ENCODE results near the gene RELL1. TPM values are rescaled to one million over a fixed set of nuclear protein-coding genes. Genes with fewer than 3 reads are reported as not detected.

RELL1 gene
- polyA plus RNA-seq, 1 of the 3 experiments (the other 2 are of a cell fraction), result 4.5 TPM

DNA sequence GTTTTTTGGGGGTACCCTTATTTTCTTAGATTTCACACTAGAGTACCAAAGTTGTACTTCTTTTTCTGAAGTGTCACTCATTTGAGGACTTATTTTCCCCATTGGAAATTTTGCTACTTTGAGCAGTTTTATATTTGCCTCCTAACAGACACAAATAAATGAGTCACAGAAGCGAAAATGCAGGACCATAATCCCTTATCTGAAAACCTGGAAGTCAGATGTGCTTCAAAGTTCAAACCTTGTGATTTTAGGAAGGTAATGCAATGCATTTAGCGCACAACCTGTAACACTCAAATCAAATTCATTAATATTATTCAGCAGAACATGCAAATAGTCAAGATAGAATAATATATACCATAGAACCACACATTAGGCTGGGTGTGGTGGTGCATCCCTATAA, 6.9 kb downstream of the RELL1 start:
- Histone ChIP-seq H3F3A (replicated peaks; ENCODE audit: insufficient read depth) (no peaks in the 10 kb centered on the region), H3K27ac (ENCODE audit: low read depth in 2 of 2, low read length in 1 of 2) (no peak overlapping the region), H4K20me1 (ENCODE audit: insufficient read depth) (no peaks in the 10 kb centered on the region), H3K4me1 (ENCODE audit: control insufficient read depth in 1 of 2, insufficient read depth in 2 of 2, low read depth in 1 of 2, low read length in 1 of 2) (peaks cover 3 to 15% of the 10 kb centered on the region in 2 experiments; a peak in 2 of 4 replicates), H3K4me3 (ENCODE audit: low read depth in 2 of 2, low read length in 1 of 2) (no peak overlapping the region), H3K36me3 (replicated peaks in 1 of 2; ENCODE audit: control insufficient read depth in 1 of 2, insufficient read depth in 2 of 2, low read length in 1 of 2) (no peaks in the 10 kb centered on the region), H3K79me2 (ENCODE audit: insufficient read depth) (peaks cover 67% of the 10 kb centered on the region), H2AFZ (ENCODE audit: low read depth) (no peak overlapping the region), H3K27me3 (ENCODE audit: insufficient read depth) (no peaks in the 10 kb centered on the region), H3K4me2 (no peak overlapping the region), H3K9ac (no peak overlapping the region), H3K9me3 (no peaks in the 10 kb centered on the region), H3K9me2 (no peaks in the 10 kb centered on the region)
- CTCF ChIA-PET, result no interaction called here
- POLR2A ChIA-PET, result no interaction called here
- no peak for DNase-seq
- 90% methylated on average over 2 of the region's 2 CpGs for WGBS (ENCODE audit: low lambda C conversion rate)
- no peak for TF ChIP-seq RXRA (IDR thresholded peaks at IDR 0.05; ENCODE audit: borderline replicate concordance, low read depth)

DNA sequence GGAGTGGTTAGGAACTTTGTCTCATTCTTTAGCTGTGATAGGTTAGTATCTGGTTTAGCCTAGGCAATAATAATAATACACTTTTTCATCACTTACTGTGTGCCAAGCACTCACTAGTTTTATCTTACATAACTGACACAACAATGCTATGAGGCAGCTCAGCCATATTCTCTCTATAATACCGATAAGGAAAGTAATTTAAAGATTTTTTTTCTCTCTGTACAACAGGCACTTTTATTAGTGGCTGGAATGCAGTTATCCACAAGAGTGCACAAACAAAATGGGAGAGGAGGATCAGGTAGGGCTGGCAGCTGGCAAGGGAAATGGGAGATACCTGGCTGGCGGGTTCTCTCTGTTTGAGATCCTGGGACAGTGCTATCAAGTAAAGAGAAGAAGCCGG, 7.6 kb downstream of the RELL1 start:
- no peaks in the 10 kb centered on the region for H3F3A ChIP-seq (replicated peaks; ENCODE audit: insufficient read depth)
- no peak for DNase-seq
- TF ChIP-seq, protein P1, sequence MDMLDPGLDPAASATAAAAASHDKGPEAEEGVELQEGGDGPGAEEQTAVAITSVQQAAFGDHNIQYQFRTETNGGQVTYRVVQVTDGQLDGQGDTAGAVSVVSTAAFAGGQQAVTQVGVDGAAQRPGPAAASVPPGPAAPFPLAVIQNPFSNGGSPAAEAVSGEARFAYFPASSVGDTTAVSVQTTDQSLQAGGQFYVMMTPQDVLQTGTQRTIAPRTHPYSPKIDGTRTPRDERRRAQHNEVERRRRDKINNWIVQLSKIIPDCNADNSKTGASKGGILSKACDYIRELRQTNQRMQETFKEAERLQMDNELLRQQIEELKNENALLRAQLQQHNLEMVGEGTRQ (IDR thresholded peaks at IDR 0.05; ENCODE audit: borderline replicate concordance, low read depth, low read length), result no peak
- TF ChIP-seq NFIC (IDR thresholded peaks at IDR 0.05; ENCODE audit: borderline replicate concordance), result no peak
- no peak for TF ChIP-seq GABPA (IDR thresholded peaks at IDR 0.05; ENCODE audit: low read depth)
- no peak for TF ChIP-seq ELF1 (IDR thresholded peaks at IDR 0.05)
- TF ChIP-seq, protein P2, sequence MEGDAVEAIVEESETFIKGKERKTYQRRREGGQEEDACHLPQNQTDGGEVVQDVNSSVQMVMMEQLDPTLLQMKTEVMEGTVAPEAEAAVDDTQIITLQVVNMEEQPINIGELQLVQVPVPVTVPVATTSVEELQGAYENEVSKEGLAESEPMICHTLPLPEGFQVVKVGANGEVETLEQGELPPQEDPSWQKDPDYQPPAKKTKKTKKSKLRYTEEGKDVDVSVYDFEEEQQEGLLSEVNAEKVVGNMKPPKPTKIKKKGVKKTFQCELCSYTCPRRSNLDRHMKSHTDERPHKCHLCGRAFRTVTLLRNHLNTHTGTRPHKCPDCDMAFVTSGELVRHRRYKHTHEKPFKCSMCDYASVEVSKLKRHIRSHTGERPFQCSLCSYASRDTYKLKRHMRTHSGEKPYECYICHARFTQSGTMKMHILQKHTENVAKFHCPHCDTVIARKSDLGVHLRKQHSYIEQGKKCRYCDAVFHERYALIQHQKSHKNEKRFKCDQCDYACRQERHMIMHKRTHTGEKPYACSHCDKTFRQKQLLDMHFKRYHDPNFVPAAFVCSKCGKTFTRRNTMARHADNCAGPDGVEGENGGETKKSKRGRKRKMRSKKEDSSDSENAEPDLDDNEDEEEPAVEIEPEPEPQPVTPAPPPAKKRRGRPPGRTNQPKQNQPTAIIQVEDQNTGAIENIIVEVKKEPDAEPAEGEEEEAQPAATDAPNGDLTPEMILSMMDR (IDR thresholded peaks at IDR 0.05), result no peak
- no peak for TF ChIP-seq MEF2A (IDR thresholded peaks at IDR 0.05; ENCODE audit: borderline replicate concordance, low read depth)
- H3K27ac ChIP-seq (ENCODE audit: low read depth in 2 of 2, low read length in 1 of 2), result no peak overlapping the region
- no peaks in the 10 kb centered on the region for H3K9me2 ChIP-seq
- no peak overlapping the region for H3K4me3 ChIP-seq (ENCODE audit: low read depth in 2 of 2, low read length in 1 of 2)
- no peaks in the 10 kb centered on the region for H3K27me3 ChIP-seq (ENCODE audit: insufficient read depth)
- no peak overlapping the region for H3K9ac ChIP-seq
- H3K4me2 ChIP-seq, result peak overlapping the region; percentile 33; the same call in 1 of the 2 replicates
- H3K36me3 ChIP-seq (replicated peaks in 1 of 2; ENCODE audit: control insufficient read depth in 1 of 2, insufficient read depth in 2 of 2, low read length in 1 of 2), result no peaks in the 10 kb centered on the region
- H3K9me3 ChIP-seq, result no peaks in the 10 kb centered on the region
- WGBS (ENCODE audit: low lambda C conversion rate), result 79% methylated on average over 3 of the region's 3 CpGs
- no peak overlapping the region for H2AFZ ChIP-seq (ENCODE audit: low read depth)
- peaks cover 61% of the 10 kb centered on the region for H3K79me2 ChIP-seq (ENCODE audit: insufficient read depth)
- peaks cover 6 to 22% of the 10 kb centered on the region in 2 experiments; a peak in 2 of 4 replicates for H3K4me1 ChIP-seq (ENCODE audit: control insufficient read depth in 1 of 2, insufficient read depth in 2 of 2, low read depth in 1 of 2, low read length in 1 of 2)
- no peaks in the 10 kb centered on the region for H4K20me1 ChIP-seq (ENCODE audit: insufficient read depth)
- ChIA-PET CTCF (interaction anchor here (1.1 kb wide), 1 partner anchor 123 kb away, joined by 3 read pairs; no protein-coding TSS in a partner anchor), POLR2A (no interaction called here)

DNA sequence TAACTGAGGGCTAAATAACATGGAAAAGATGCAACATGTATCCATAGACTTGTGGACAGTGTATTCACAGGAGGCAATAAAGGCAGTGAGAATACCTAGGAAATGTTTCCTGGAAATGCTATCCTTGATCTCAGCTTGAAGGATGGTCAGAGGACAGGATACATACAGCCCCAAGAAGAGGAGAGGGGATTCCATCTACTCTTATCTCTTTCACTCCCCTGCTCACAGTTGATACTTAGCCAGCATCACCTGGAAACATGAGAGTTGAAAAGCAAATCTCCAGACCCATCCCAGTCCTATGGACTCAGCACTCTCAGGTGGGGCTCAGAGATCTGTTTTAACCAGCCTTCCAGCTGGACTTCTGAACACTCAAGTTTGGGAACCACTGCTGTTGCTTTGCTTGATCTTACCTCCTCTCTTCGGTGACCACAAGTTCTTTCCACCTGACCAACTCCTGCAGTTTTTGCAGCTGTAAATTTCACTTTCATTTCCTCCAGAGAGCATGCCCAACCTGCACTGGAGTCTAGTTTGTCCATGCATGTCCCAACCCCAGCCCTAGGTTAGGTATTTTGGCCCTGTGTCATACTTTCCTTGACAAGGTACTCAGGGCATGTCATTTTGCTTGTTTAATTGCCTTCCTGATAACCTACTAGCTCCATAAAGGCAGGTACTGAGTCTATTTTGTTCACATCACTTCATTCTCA, 10.4 kb downstream of the RELL1 start:
- Histone ChIP-seq H3K27ac (ENCODE audit: low read depth in 2 of 2, low read length in 1 of 2) (no peak overlapping the region; a peak in 1 of 4 replicates), H3K27me3 (ENCODE audit: insufficient read depth) (no peaks in the 10 kb centered on the region), H3K4me2 (no peak overlapping the region), H3K9me3 (no peaks in the 10 kb centered on the region), H3F3A (replicated peaks; ENCODE audit: insufficient read depth) (no peaks in the 10 kb centered on the region), H3K9me2 (no peaks in the 10 kb centered on the region), H3K9ac (no peak overlapping the region), H3K4me3 (ENCODE audit: low read depth in 2 of 2, low read length in 1 of 2) (no peak overlapping the region), H3K36me3 (replicated peaks in 1 of 2; ENCODE audit: control insufficient read depth in 1 of 2, insufficient read depth in 2 of 2, low read length in 1 of 2) (no peaks in the 10 kb centered on the region), H3K79me2 (ENCODE audit: insufficient read depth) (peaks cover 48% of the 10 kb centered on the region; the same call in 1 of the 2 replicates), H3K4me1 (ENCODE audit: control insufficient read depth in 1 of 2, insufficient read depth in 2 of 2, low read depth in 1 of 2, low read length in 1 of 2) (peaks cover 3 to 22% of the 10 kb centered on the region in 2 experiments; a peak in 2 of 4 replicates), H4K20me1 (ENCODE audit: insufficient read depth) (no peaks in the 10 kb centered on the region), H2AFZ (ENCODE audit: low read depth) (no peak overlapping the region)
- no peak for DNase-seq
- TF ChIP-seq, protein P3, sequence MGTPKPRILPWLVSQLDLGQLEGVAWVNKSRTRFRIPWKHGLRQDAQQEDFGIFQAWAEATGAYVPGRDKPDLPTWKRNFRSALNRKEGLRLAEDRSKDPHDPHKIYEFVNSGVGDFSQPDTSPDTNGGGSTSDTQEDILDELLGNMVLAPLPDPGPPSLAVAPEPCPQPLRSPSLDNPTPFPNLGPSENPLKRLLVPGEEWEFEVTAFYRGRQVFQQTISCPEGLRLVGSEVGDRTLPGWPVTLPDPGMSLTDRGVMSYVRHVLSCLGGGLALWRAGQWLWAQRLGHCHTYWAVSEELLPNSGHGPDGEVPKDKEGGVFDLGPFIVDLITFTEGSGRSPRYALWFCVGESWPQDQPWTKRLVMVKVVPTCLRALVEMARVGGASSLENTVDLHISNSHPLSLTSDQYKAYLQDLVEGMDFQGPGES (IDR thresholded peaks at IDR 0.05; ENCODE audit: low read depth, low read length), result no peak
- TF ChIP-seq MXI1 (IDR thresholded peaks at IDR 0.05; ENCODE audit: low read depth, low read length), result no peak
- no peak for TF ChIP-seq EP300 (IDR thresholded peaks at IDR 0.05; ENCODE audit: borderline replicate concordance in 1 of 2, low read depth in 1 of 2, low read length in 1 of 2)
- 93% methylated on average over 1 of the region's 1 CpG for WGBS (ENCODE audit: low lambda C conversion rate)
- CTCF ChIA-PET, result interaction anchor here (0.5 to 1.7 kb wide), 3 partner anchors 19 to 73 kb away, joined by 3 to 9 read pairs (median 3); no protein-coding TSS in a partner anchor
- POLR2A ChIA-PET, result no interaction called here
